SK-N-MC (cell line): ENCODE results near the gene CHRNA4.

Experiments
- EZH2 ChIP-seq: fragments of 200-600 bp; sonication (generic); IDR thresholded peaks from one replicate; pipeline ENCODE4 v1.6.1; 2017; ENCODE audit warnings: antibody characterized with exemption
- FOXP2 ChIP-seq: optimal IDR thresholded peaks from 2 replicates; pipeline ENCODE3; 2011; ENCODE audit warnings: mild to moderate bottlenecking, moderate library complexity; ENCODE audit not compliant: insufficient read depth; ENCODE audit errors: extremely low read length, control extremely low read depth
- POLR2AphosphoS5 ChIP-seq: IDR thresholded peaks from 2 replicates; pipeline ENCODE4 v1.6.1; 2012; ENCODE audit warnings: mild to moderate bottlenecking, low read depth, low read length, borderline replicate concordance

DNA sequence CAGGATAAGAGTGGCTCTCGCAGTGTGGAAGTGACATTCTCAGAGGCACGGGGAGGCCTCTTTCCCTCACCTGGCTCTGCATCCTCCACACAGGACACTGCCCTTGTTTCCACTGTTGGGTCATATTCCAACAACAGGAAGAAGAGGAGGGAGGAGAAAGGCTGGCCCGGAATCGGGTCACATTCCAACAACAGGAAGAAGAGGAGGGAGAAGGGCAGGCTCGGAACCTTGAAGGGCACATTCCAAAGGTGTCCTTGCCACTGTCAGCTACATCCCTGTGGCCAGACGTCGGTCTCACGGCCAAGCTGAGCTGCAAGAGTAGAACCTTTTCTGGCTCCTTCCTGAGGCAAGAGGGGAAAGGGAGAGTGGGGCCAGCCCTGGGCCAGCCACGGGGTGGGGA, 25.4 kb downstream of the CHRNA4 start:
- TF ChIP-seq POLR2AphosphoS5 (no peak), EZH2 (no peak), FOXP2 (no peak)
